NCI-H1694 (cell line): ENCODE data around the gene TRPC4AP.

Experiments used
- DNase-seq: peaks from one replicate; lab custom pipeline; 2025; lab: John Stamatoyannopoulos, UW

TRPC4AP gene

DNA sequence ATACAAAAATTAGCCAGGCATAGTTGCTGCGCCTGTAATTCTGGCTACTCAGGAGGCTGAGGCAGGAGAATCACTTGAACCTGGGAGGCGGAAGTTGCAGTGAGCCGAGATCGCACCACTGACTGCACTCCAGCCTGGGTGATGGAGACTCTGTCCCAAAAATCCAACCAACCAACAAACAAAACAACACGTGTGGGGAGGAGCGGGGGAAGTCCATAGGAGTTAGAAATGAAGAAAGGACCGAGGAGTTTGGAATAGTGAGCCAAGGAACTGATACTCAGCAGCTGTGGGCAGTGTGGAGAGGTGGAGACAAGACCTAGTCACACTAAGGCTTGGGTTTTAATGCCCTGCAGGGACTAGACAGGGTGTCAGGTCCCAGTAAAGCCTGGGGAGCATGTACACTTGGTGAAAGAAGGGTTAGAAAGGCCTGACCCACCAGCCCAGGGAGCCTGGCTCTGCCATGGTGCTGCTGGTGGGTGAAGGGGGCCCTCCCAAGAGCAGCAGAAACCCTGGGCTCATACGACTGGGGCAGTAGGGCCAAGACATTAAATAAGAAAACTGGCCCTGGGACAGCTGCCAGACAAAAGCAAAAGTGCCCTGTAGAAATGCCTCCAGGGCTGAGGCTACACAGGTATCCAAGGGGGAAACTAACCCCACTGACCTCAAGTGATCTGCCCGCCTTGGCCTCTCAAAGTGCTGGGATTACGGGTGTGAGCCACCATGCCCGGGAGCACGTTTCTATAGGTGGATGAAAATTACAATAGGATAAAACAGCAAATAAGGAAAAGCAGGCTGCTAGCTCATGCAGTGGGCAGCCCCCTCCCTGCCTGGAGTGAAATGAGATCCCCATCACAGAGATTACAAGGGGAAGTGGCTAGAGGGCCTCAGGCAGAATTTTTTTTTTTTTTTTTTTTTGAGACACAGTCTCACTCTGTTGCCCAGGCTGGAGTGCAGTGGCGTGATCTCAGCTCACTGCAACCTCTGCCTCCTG is 78.9 kb downstream of the TRPC4AP start:
- DNase-seq = no peak

DNA sequence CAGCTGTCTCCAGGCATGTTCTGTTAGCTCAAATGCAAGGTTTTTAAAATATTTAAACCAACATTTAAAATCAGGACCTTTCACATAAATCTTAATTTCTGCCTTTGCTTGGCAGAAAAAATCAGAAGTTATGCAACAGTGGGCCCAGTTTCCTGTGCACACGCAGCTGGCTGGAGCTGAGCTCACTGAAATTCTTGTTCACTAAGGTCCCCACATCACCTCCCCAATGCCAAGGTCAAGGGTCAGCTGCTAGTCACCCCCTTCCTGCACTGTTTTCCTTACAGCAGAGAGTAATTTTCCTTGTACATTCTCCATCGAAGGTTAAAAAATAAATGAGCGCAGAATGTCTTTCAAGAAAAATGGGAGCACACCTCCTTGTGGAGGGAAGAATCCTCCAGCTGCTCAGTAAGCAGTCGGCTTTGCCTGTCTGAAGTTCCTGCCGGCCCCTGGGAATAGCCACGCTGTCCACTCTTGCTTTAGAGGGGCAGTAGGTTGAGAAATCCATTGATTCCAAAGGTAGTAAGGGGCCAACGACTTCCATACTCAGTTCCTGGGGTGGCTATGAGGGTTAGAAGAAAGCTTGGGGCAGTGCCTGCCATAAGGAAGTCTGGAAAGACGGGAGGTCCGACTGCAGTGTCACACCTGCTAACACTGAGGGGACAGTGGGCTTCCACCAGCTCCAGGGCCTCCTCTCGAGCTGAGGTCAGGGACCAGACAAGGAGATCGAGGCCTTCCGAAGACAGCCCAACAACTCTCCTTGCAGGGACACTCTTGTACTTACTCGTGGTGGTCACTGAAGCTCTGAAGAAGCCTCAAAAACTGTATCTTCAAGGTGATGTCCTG is 80.2 kb downstream of the TRPC4AP start:
- DNase-seq = no peak

GRCh38 chr20:35011589-35012226 is 80.9 kb downstream of the TRPC4AP start:
- no peak for DNase-seq

GRCh38 chr20:35010405-35011192 is 82.0 kb downstream of the TRPC4AP start:
- no peak for DNase-seq

DNA sequence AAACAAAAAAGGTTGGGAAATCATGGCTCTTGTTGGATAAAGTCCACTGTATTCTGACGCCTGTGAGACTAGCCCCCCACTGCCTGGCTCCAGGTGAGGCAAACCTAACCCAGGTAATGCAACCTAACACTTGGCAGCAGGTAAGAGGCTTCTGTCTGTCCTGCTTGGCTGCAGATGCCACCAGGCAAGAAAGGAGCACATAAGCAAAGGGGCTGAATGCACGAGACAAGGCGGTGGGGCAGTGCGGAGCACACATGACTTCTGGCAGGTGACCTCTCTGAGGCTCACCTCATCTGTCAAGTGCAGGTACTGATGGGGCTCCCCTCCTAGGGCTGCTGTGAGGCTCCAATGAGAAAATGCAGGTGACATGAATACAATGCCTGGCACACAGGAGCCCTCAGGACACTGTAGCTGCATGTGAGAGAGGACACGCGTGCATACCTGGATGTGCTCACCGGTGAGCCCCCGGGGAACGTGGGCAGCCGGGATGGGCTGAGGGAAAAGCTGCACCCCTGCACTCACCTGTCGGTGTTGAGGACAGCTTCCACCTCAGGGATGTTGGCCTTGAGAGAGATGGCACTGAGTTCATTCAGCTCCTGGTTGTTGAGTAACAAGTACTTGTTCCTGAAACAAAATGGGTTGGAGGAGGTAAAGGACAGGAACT is 82.8 kb downstream of the TRPC4AP start:
- DNase-seq = no peak

DNA sequence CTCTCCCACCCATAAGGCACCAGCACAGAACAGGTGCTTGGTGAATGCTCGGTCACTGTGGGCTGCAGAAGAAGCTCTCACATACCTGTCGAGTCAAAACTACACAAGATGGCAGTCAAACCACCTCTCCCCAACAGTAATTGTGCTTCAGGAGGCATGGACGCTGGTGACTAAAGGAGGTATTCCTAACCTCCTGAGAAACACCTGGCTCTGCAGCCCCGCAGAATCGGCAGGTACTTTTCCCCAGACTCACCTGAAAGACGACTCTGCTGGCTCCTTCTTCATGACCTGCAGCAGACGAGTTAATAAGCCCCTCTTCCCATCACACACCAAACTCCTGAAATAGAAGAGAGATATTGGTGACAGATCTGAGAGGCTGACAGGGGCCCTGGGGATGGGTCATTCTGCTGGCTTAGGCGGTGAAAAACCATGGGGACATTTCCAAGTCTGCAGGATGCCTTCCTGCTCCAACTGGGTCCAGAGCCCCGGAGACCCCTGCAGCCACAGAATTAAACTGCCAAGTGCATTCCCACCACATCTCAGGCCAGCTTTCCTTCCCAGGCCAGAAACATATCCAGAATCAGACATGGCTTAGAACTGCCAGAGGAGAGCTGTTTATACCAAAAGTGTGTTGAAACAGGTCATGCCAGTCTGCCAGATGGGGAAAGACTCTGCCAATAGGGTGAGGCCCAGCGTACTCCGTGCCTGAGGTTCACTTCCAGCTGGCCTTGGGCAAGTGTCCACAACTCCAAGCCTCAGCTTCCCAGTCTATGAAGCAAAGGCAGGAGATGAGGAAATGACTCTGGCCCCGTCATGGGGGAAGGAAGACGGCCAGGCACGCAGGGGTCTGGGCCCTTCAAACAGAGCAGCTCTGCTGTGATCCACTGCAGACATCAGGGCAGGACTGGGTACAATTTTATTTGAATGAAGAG is 83.9 kb downstream of the TRPC4AP start:
- DNase-seq = no peak

DNA sequence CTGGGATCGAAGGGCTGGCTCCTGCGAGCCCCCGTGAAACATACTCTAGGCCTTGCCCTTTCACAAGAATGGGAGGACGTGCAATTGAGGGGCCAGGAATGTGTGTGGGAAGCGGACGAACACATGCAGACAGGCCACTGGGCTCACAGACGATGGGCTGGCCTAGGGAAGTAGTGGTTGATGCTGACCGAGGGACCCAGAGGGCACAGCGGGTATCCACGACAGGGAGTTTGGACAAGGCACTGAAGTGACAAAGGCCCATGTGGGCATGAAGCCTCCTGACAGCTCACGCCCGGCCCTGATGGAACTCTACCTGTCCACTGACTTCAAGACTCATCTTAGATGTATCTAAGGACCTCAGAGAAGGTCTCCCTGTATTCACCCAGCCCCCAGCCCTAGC is 84.7 kb downstream of the TRPC4AP start:
- no peak for DNase-seq

DNA sequence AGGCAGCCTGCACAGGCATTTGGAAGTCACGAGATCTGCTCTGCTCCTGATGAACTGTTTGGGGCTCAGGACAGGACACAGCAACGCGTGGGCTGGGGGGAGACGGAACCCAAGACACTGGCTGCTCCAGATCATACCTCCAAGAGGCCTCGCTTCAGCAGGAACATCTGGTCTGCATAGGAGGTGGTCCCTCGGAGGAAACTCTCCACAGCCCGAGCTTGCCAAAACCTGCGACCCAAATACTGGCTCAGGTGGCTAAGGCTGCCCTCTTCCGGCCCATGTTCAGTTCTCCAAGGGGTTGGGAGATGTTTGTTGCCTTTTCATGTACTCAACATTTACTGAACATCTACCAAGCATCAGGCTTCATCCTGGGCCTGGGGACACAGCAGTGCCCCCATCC is 85.2 kb downstream of the TRPC4AP start:
- DNase-seq = no peak

DNA sequence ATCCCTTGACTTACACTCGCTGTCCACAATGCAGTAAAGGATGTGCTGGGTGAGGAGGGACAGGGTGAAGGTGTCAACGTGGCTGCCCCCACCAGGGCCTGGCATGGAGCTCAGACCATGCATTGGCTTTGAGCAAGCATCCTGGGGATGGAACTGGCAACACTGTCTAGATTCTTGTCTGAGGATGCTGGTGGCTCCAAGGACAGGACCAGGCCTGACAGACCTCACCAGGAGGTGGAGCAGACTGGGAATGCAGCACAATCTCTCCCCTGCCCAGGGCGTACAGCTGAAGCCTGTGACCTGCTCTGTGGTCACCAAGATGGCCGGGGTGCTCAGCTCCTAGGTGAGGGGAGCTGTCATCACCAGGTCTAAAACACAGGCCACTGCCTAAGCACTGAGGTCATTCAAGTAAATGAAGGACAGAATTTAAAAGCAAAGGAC is 86.1 kb downstream of the TRPC4AP start:
- DNase-seq = no peak

DNA sequence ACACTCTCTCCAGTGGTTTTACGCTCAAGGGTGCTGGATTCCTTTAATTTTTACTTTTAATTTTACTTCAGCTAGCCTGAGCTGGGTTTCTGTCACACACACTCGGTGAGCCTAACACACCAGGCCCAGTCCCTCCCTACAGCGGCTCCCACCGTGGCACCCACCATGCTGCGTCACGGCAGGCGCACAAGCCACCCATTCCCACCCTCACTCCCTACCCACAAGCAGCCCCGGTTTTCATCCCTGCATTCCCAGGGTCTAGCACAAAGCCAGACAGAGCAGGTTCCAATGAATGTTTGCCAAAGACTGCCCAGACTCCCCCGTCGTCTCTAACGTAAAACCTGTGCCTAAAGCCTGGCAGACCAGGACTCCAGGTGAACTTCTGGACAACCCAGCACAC is 86.6 kb downstream of the TRPC4AP start:
- DNase-seq = no peak

DNA sequence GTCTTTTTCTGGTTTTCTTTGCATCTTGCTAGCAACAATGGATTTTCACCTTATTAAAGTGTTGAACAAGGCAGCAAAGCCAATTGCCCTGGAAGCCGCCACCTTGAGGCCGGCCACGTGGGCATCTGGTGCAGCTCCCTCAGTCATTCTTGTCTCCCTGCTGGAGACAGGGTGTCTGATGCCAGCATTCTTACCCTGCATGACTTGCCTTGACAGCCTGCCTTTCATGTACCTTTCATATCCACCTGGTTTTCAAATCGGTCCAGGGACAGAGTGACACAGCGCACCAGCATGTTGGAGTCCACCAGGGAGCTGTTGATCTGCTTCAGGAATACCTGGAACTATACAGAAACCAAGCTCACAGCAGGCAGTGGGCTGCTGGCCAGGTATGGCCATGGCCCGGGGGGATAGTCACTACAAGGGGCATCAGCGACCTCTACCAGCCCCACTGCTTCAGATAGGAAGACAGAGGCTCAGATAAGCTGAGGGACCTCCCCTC is 87.1 kb downstream of the TRPC4AP start:
- no peak for DNase-seq

GRCh38 chr20:35004749-35005462 is 87.7 kb downstream of the TRPC4AP start:
- DNase-seq = no peak

DNA sequence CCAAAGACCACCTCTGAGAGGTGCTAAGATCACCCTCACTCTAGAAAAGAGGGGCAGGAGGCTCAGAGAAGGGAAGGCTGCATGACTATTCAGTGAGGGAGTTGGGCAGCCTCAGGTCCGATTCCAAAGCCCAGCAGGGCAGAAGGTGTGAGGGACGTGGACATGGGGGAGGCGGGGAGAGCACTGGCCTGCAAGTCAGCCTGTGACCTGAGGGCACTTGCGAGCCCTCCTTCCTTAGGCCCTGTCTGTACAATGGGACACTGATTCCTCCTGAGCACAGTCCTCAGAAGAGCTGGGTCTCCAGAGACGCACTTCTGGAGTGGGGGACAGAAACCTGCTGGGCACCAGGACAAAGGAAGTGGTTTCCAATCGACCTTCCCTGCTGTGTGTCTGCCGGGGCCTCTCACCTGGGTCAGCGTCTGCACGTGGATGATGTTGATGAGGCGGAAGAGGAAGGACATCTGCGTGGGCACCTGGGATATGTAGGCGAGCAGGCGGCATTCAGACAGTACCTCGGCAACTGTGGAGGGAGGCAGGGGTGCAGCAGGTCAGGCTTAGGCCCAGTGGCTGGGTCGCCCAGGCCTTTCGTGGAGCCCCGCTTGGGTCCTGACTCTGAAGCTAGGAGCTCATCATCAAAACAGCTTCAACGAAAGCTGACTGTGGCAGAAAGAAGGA is 88.4 kb downstream of the TRPC4AP start:
- DNase-seq = no peak

GRCh38 chr20:35003211-35004031 is 89.2 kb downstream of the TRPC4AP start:
- DNase-seq = no peak

GRCh38 chr20:35002426-35003210 is 90.0 kb downstream of the TRPC4AP start:
- no peak for DNase-seq

DNA sequence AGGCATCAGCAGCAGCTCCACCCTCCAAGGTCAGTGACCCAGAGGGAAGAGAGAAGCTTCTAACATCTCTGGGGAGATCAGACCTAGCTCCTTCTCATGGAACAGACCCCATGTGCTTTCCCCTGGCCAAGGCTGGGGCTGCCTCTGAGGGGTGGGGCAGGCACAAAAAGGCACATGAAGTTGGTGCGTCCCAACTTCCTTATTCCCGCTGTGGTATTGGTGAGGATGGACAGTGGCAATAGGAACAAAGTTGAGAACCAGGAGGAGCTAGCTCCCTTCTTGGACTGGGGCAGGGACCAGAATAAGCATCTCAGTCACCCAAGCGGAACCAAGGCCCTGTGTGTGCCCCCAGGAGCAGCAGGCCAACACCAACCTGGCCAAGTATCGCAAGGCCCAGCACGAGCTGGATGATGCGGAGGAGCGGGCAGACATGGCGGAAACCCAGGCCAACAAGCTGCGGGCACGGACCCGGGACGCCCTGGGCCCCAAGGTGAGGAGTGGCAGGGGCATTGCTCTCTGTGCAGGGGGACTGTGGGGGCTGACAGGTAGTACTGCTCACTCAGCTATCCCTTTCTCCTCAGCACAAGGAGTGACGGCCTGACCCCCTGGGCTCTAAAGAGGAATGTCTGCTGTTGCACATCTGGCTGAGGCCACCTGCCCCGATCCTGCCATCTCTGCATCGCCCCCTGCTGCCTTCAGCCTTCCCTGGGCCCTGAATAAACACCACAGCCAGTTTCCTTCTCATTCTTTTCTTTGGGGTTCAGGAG is 90.8 kb downstream of the TRPC4AP start:
- no peak for DNase-seq
